H1 (cell line): ENCODE results near the gene ASB1.

Experiments
- ASH2L ChIP-seq: fragments of 200-600, 300-600 bp; sonication (generic); IDR thresholded peaks from one replicate; pipeline ENCODE4 v1.7.1; 2017; ENCODE audit warnings: low read length
- MAFK ChIP-seq: IDR thresholded peaks from 2 replicates; pipeline ENCODE4 v1.6.1; 2012; ENCODE audit warnings: low read depth, mild to moderate bottlenecking, improper control_type of control experiment, low read length
- NRF1 ChIP-seq: IDR thresholded peaks from 2 replicates; pipeline ENCODE4 v1.6.1; 2011; ENCODE audit warnings: mild to moderate bottlenecking, low read depth, low read length, improper control_type of control experiment
- POLR2A ChIP-seq, 2 experiments: IDR thresholded peaks; 1 replicate in 1 of 2; 2 replicates in 1 of 2; pipeline ENCODE4 v1.6.1; 2011; ENCODE audit warnings: low read depth in 2 of 2, low read length in 2 of 2, mild to moderate bottlenecking in 2 of 2; ENCODE audit errors: control extremely low read depth in 1 of 2
- POLR2AphosphoS5 ChIP-seq: IDR thresholded peaks from 2 replicates; pipeline ENCODE4 v1.6.1; 2011; ENCODE audit warnings: low read depth, low read length
- RAD21 ChIP-seq, 2 experiments: IDR thresholded peaks in 1 of 2; conservative IDR thresholded peaks in 1 of 2; 2 replicates each; pipeline ENCODE4 v1.6.1; 2011; ENCODE audit warnings: low read depth in 2 of 2, low read length in 2 of 2, improper control_type of control experiment in 1 of 2, inconsistent platforms in 1 of 2, mild to moderate bottlenecking in 1 of 2, moderate library complexity in 1 of 2
- TAF1 ChIP-seq: IDR thresholded peaks from 2 replicates; pipeline ENCODE4 v1.6.1; 2011; ENCODE audit warnings: mild to moderate bottlenecking, low read depth, low read length
- YY1 ChIP-seq: IDR thresholded peaks from 2 replicates; pipeline ENCODE4 v1.6.1; 2011; ENCODE audit warnings: low read depth, mild to moderate bottlenecking, low read length
- TF ChIP-seq, protein P1 (sequence below), 3 experiments: IDR thresholded peaks; 1 replicate in 2 of 3; 2 replicates in 1 of 3; pipeline versions ENCODE4 v1.5.1 to v1.6.1; 2011; ENCODE audit warnings: low read length in 3 of 3, mild to moderate bottlenecking in 3 of 3, inconsistent platforms in 2 of 3, low read depth in 1 of 3, moderate library complexity in 1 of 3; ENCODE audit not compliant: insufficient read depth in 1 of 3; ENCODE audit errors: control extremely low read depth in 1 of 3
- TF ChIP-seq, protein P2 (sequence below): IDR thresholded peaks from 2 replicates; pipeline ENCODE4 v1.6.1; 2011; ENCODE audit warnings: low read depth, mild to moderate bottlenecking, low read length; ENCODE audit not compliant: insufficient read depth

DNA sequence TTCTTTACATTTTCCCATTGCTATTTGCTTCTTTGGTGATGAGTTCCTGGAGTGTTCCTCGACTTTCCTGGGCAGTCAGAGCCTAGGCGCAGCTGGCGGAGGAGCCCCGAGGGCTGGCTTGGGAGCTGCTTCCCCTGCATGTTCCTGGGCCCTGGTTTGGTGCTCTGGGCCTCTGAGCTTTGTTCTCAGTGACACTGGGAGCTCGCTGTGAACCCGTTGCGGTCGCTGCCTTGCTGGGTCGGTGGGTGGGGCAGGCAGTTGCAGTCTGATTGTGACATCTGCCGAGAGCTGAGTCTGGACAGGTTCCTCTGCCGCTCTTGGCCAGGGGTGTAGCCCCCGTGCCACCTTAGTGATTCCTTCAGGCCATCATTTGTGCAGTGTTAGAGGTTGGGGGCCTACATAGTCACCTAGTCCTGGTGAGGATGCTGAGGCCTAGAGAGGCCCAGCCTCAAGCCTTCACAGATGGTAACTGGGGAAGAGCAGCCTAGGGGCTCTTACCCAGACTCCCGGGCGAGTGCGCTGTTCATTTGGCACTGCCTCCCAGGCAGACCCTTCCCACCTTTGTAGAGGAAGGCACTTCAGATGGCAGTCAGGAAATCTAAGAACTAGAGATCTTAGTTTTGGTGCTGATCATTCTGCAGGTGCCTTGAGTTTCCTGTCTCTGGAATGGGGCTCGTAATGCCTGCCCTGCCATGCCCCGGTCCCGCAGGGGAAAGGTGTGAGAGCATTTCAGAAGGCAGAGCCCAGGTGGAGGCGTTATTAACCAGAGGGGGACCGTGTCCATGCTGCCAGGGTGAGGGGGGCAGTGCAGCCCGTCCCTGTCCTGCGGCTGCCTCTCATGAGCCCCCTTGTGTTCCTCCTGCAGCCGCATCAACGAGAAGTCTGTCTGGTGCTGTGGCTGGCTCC is 8.4 kb downstream of the ASB1 start:
- TF ChIP-seq POLR2AphosphoS5: no peak
- TF ChIP-seq YY1: no peak
- no peak for TF ChIP-seq RAD21 (IDR thresholded peaks at IDR 0.05 in 1 of 2, conservative IDR thresholded peaks at IDR 0.05 in 1 of 2; ENCODE audit: low read depth in 2 of 2, low read length in 2 of 2)
- TF ChIP-seq ASH2L: no peak
- TF ChIP-seq, protein P1, sequence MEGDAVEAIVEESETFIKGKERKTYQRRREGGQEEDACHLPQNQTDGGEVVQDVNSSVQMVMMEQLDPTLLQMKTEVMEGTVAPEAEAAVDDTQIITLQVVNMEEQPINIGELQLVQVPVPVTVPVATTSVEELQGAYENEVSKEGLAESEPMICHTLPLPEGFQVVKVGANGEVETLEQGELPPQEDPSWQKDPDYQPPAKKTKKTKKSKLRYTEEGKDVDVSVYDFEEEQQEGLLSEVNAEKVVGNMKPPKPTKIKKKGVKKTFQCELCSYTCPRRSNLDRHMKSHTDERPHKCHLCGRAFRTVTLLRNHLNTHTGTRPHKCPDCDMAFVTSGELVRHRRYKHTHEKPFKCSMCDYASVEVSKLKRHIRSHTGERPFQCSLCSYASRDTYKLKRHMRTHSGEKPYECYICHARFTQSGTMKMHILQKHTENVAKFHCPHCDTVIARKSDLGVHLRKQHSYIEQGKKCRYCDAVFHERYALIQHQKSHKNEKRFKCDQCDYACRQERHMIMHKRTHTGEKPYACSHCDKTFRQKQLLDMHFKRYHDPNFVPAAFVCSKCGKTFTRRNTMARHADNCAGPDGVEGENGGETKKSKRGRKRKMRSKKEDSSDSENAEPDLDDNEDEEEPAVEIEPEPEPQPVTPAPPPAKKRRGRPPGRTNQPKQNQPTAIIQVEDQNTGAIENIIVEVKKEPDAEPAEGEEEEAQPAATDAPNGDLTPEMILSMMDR (IDR thresholded peaks at IDR 0.05; ENCODE audit: control extremely low read depth in 1 of 3, insufficient read depth in 1 of 3, low read depth in 1 of 3, low read length in 3 of 3): no peak
- TF ChIP-seq NRF1: no peak
- no peak for TF ChIP-seq TAF1
- TF ChIP-seq, protein P2, sequence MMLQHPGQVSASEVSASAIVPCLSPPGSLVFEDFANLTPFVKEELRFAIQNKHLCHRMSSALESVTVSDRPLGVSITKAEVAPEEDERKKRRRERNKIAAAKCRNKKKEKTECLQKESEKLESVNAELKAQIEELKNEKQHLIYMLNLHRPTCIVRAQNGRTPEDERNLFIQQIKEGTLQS: no peak
- TF ChIP-seq POLR2A (IDR thresholded peaks at IDR 0.05; ENCODE audit: control extremely low read depth in 1 of 2, low read depth in 2 of 2, low read length in 2 of 2): no peak
- TF ChIP-seq MAFK: no peak
